HCT116 (cell line): ENCODE results near the gene SORCS2. TPM values are rescaled to one million over a fixed set of nuclear protein-coding genes. Genes with fewer than 3 reads are reported as not detected.
"Not testable (repeated sequence)": the region's sequence is repeated elsewhere in the genome, so short reads cannot be mapped to it uniquely, and the experiment has no call there.

Experiments
- ATAC-seq: fragments of 200-7000 bp; cut with Tn5 transposase; 2 replicates; pipeline ENCODE4 v1.9.1; 2020; ENCODE audit warnings: mild to moderate bottlenecking, moderate library complexity
- BruUV-seq: library from RNA; stranded (reverse); fragments of 400-500 nt; replicated peaks from 2 replicates; lab custom pipeline; 2021; lab: Mats Ljungman, UMichigan
- CTCF ChIA-PET: fragments of 300-600 bp; sonication (Branson Sonifier 250); formaldehyde crosslinking; loops from one replicate; lab custom pipeline; 2021; ENCODE audit warnings: antibody characterized with exemption; lab: Charles Lee
- POLR2A ChIA-PET: fragments of 300-600, 350-600 bp; sonication (Branson Sonifier 250); formaldehyde crosslinking; loops from one replicate; lab custom pipeline; 2021; ENCODE audit warnings: antibody characterized with exemption; lab: Charles Lee
- RAD21 ChIA-PET, 2 experiments: fragments of 300-600 bp; sonication (Branson Sonifier 250); formaldehyde crosslinking; loops; one replicate each; lab custom pipeline; 2023; ENCODE audit warnings: low total read pairs in 2 of 2; ENCODE audit not compliant: uncharacterized antibody in 2 of 2, unreplicated experiment in 2 of 2, low non-redundant PET in 1 of 2; lab: Charles Lee
- DNase-seq: peaks from one replicate; pipeline ENCODE4 v3.0.0-alpha.2; 2010; ENCODE audit warnings: low read depth, low spot score
- H2AFZ ChIP-seq: fragments of 200-600 bp; shearing (Covaris generic), sonication (generic); 2 replicates; pipeline ENCODE4 v1.6.1; 2017; ENCODE audit warnings: low read depth, mixed run types, mixed read lengths, antibody characterized with exemption, low read length; ENCODE audit not compliant: poor library complexity, severe bottlenecking
- H3K27ac ChIP-seq: 2 replicates; pipeline ENCODE4 v1.5.1; 2012; ENCODE audit warnings: low read depth, low read length
- H3K27me3 ChIP-seq: fragments of 200-600 bp; sonication (generic); 2 replicates; pipeline ENCODE4 v1.6.1; 2016; ENCODE audit warnings: mixed run types, low read length, mixed read lengths; ENCODE audit not compliant: insufficient read depth
- H3K36me3 ChIP-seq, 2 experiments: fragments of 200-500 bp in 1 of 2; fragments of 200-600 bp in 1 of 2; sonication (Bioruptor generic) in 1 of 2; sonication (generic) in 1 of 2; 2 replicates each; pipeline versions ENCODE4 v1.5.1 to v1.6.1; 2014 to 2016; ENCODE audit warnings: low read length in 2 of 2, inconsistent platforms in 1 of 2, mixed read lengths in 1 of 2, mixed run types in 1 of 2; ENCODE audit not compliant: insufficient read depth in 2 of 2, control insufficient read depth in 1 of 2
- H3K4me1 ChIP-seq, 2 experiments: fragments of 200-600 bp in 1 of 2; sonication (generic) in 1 of 2; 2 replicates each; pipeline versions ENCODE4 v1.5.1 to v1.6.1; 2012 to 2017; ENCODE audit warnings: low read length in 2 of 2, inconsistent platforms in 1 of 2, mild to moderate bottlenecking in 1 of 2, mixed read lengths in 1 of 2, mixed run types in 1 of 2, moderate library complexity in 1 of 2; ENCODE audit not compliant: insufficient read depth in 2 of 2, control insufficient read depth in 1 of 2
- H3K4me2 ChIP-seq: fragments of 200-600 bp; sonication (generic); 2 replicates; pipeline ENCODE4 v1.6.1; 2017; ENCODE audit warnings: mixed run types, low read length, mixed read lengths
- H3K4me3 ChIP-seq, 2 experiments: fragments of 200-600 bp in 1 of 2; sonication (generic) in 1 of 2; replicated peaks in 1 of 2; 2 replicates each; pipeline ENCODE4 v1.5.1; 2011 to 2016; ENCODE audit warnings: low read length in 2 of 2, control low read depth in 1 of 2, low read depth in 1 of 2, mild to moderate bottlenecking in 1 of 2, mixed read lengths in 1 of 2, mixed run types in 1 of 2
- H3K79me2 ChIP-seq: fragments of 200-600 bp; sonication (generic); 2 replicates; pipeline ENCODE4 v1.6.1; 2017; ENCODE audit warnings: mild to moderate bottlenecking, mixed run types, low read length, moderate library complexity, mixed read lengths; ENCODE audit not compliant: insufficient read depth
- H3K9ac ChIP-seq: fragments of 200-600 bp; sonication (generic); 2 replicates; pipeline ENCODE4 v1.6.1; 2016; ENCODE audit warnings: low read length, mixed read lengths
- H3K9me2 ChIP-seq: fragments of 200-600 bp; sonication (generic), shearing (Covaris generic); 2 replicates; pipeline ENCODE4 v1.6.1; 2017; ENCODE audit warnings: mixed run types, mild to moderate bottlenecking, moderate library complexity; ENCODE audit not compliant: insufficient read depth
- H3K9me3 ChIP-seq, 2 experiments: fragments of 200-500 bp in 1 of 2; fragments of 200-600 bp in 1 of 2; sonication (Bioruptor generic) in 1 of 2; sonication (generic) in 1 of 2; 2 replicates each; pipeline ENCODE4 v1.6.1; 2014 to 2017; ENCODE audit warnings: low read length in 2 of 2, mixed read lengths in 2 of 2, inconsistent platforms in 1 of 2, low read depth in 1 of 2, mild to moderate bottlenecking in 1 of 2, mixed run types in 1 of 2, moderate library complexity in 1 of 2; ENCODE audit not compliant: control insufficient read depth in 1 of 2, insufficient read depth in 1 of 2
- H4K20me1 ChIP-seq: fragments of 200-600 bp; sonication (generic), shearing (Covaris generic); 2 replicates; pipeline ENCODE4 v1.6.1; 2017; ENCODE audit warnings: mixed run types, mild to moderate bottlenecking, moderate library complexity; ENCODE audit not compliant: insufficient read depth
- ATF3 ChIP-seq: IDR thresholded peaks from 2 replicates; pipeline ENCODE4 v1.6.1; 2012
- CTCF ChIP-seq, 3 experiments: fragments of 200-600 bp in 1 of 3; sonication (generic) in 1 of 3; IDR thresholded peaks in 2 of 3; conservative IDR thresholded peaks in 1 of 3; 2 replicates each; pipeline ENCODE4 v1.5.1; 2012 to 2017; ENCODE audit warnings: low read depth in 2 of 3, low read length in 2 of 3, antibody characterized with exemption in 1 of 3, borderline replicate concordance in 1 of 3, control low read depth in 1 of 3, mild to moderate bottlenecking in 1 of 3, mixed read lengths in 1 of 3, mixed run types in 1 of 3, moderate library complexity in 1 of 3; ENCODE audit not compliant: insufficient read depth in 1 of 3
- EGR1 ChIP-seq: IDR thresholded peaks from 2 replicates; pipeline ENCODE4 v1.6.1; 2012; ENCODE audit warnings: low read depth
- EZH2 ChIP-seq: fragments of 200-600 bp; sonication (generic); IDR thresholded peaks from 2 replicates; pipeline ENCODE4 v1.6.1; 2017; ENCODE audit warnings: antibody characterized with exemption, mixed run types
- FOSL1 ChIP-seq: IDR thresholded peaks from 2 replicates; pipeline ENCODE4 v1.6.1; 2012; ENCODE audit warnings: low read depth
- JUND ChIP-seq: IDR thresholded peaks from 2 replicates; pipeline ENCODE4 v1.6.1; 2012
- POLR2A ChIP-seq: IDR thresholded peaks from 2 replicates; pipeline ENCODE4 v1.7.0; 2011; ENCODE audit warnings: borderline replicate concordance; ENCODE audit not compliant: insufficient read depth, insufficient read length; ENCODE audit errors: extremely low read depth
- POLR2AphosphoS5 ChIP-seq: IDR thresholded peaks from 2 replicates; pipeline ENCODE4 v1.6.1; 2011; ENCODE audit warnings: mild to moderate bottlenecking, low read depth, low read length, moderate library complexity
- SIN3A ChIP-seq: IDR thresholded peaks from 2 replicates; pipeline ENCODE4 v1.6.1; 2012; ENCODE audit warnings: low read depth
- TCF7L2 ChIP-seq: IDR thresholded peaks from 2 replicates; pipeline ENCODE4 v1.7.0; 2011; ENCODE audit warnings: borderline replicate concordance, inconsistent platforms; ENCODE audit not compliant: insufficient read depth, insufficient read length; ENCODE audit errors: extremely low read depth
- YY1 ChIP-seq: IDR thresholded peaks from 2 replicates; pipeline ENCODE4 v1.6.1; 2011; ENCODE audit warnings: low read length, low read depth, moderate library complexity, mild to moderate bottlenecking; ENCODE audit not compliant: insufficient replicate concordance; ENCODE audit errors: extremely low read depth
- ZBTB33 ChIP-seq: IDR thresholded peaks from 2 replicates; pipeline ENCODE4 v1.6.1; 2011; ENCODE audit warnings: mild to moderate bottlenecking, low read length, moderate library complexity; ENCODE audit not compliant: insufficient replicate concordance; ENCODE audit errors: extremely low read depth
- ZFX ChIP-seq: fragments of 450-650 bp; IDR thresholded peaks from 2 replicates; pipeline ENCODE4 v1.6.1; 2017
- intact Hi-C: fragments of 100-400 bp; cut with micrococcal nuclease; formaldehyde crosslinking; loops from 2 replicates; pipeline ENCODE4 v1.10.0; 2022
- total RNA-seq: library from RNA; stranded (reverse); gene quantifications from one replicate; pipeline ENCODE4 v1.2.1, GENCODE V29; 2021; ENCODE audit not compliant: unreplicated experiment

SORCS2 gene
- total RNA-seq, 1 experiment from 2014 or later = 0.37 TPM

GRCh38 chr4:7451434-7451789, 259.1 kb downstream of the SORCS2 start (continued):
- TF ChIP-seq YY1 = no peak
- TF ChIP-seq, all 23 proteins: peak for 0

GRCh38 chr4:7451800-7452199, 259.5 kb downstream of the SORCS2 start:
- Histone ChIP-seq H3K27ac (no peak overlapping the region), H3K4me3 (no peak overlapping the region), H3K79me2 (no peaks in the 10 kb centered on the region), H2AFZ (no peak overlapping the region), H3K4me1 (no peaks in the 10 kb centered on the region), H3K9me2 (no peaks in the 10 kb centered on the region), H3K4me2 (no peak overlapping the region), H3K9ac (no peak overlapping the region), H3K9me3 (no peaks in the 10 kb centered on the region), H3K36me3 (no peaks in the 10 kb centered on the region), H4K20me1 (no peaks in the 10 kb centered on the region), H3K27me3 (peaks cover 5% of the 10 kb centered on the region; the same call in 1 of the 2 replicates)
- intact Hi-C loops = no loop called here
- no peak for DNase-seq
- CTCF ChIA-PET = no interaction called here
- no peak for ATAC-seq
- TF ChIP-seq ATF3 (no peak), ZFX (no peak), POLR2AphosphoS5 (no peak), ZBTB33 (no peak), TCF7L2 (no peak), FOSL1 (no peak), POLR2A (no peak), EZH2 (no peak), JUND (no peak), CTCF (IDR thresholded peaks at IDR 0.05 in 2 of 3, conservative IDR thresholded peaks at IDR 0.05 in 1 of 3; ENCODE audit: borderline replicate concordance in 1 of 3, insufficient read depth in 1 of 3, low read depth in 2 of 3, low read length in 2 of 3) (no peak), EGR1 (no peak), SIN3A (no peak)
- POLR2A ChIA-PET = no interaction called here
- RAD21 ChIA-PET = no interaction called here
- no TSS peak for BruUV-seq

- H3K4me1 ChIP-seq, H3K36me3 ChIP-seq, H3K27ac ChIP-seq, DNase-seq, H3K4me3 ChIP-seq, H3K9me3 ChIP-seq, H3K9ac ChIP-seq, H3K27me3 ChIP-seq, H3K4me2 ChIP-seq, H4K20me1 ChIP-seq, POLR2A ChIA-PET, ATAC-seq, H3K79me2 ChIP-seq, H2AFZ ChIP-seq, CTCF ChIA-PET, intact Hi-C loops, H3K9me2 ChIP-seq, RAD21 ChIA-PET, BruUV-seq: not testable (repeated sequence)
These were observed 260.5 kb downstream of the SORCS2 start for GRCh38 chr4:7452802-7453201.
